Panc1 (cell line): ENCODE measurements around the gene BEND3. TPM values are rescaled to one million over a fixed set of nuclear protein-coding genes. Genes with fewer than 3 reads are reported as not detected.

ENCODE experiments used
- ATAC-seq: fragments of 200-7000 bp; cut with Tn5 transposase; 2 replicates; pipeline ENCODE4 v1.9.1; 2020; ENCODE audit warnings: mild to moderate bottlenecking, moderate library complexity
- BruUV-seq: library from RNA; stranded (reverse); fragments of 400-500 nt; replicated peaks from 2 replicates; lab custom pipeline; 2021; lab: Mats Ljungman, UMichigan
- CTCF ChIA-PET: fragments of 300-600 bp; sonication (Branson Sonifier 250); formaldehyde crosslinking; loops from one replicate; lab custom pipeline; 2022; ENCODE audit warnings: antibody characterized with exemption; lab: Charles Lee
- POLR2A ChIA-PET: fragments of 300-600 bp; sonication (Branson Sonifier 250); formaldehyde crosslinking; loops from one replicate; lab custom pipeline; 2022; ENCODE audit warnings: antibody characterized with exemption; lab: Charles Lee
- DNase-seq: peaks from one replicate; pipeline ENCODE4 v3.0.0-alpha.2; 2010; ENCODE audit warnings: low read depth, low spot score
- H3K27ac ChIP-seq: 2 replicates; pipeline ENCODE4 v1.5.1; 2011; ENCODE audit warnings: mild to moderate bottlenecking, low read length, inconsistent platforms
- H3K27me3 ChIP-seq: fragments of 200-500 bp; sonication (Bioruptor generic); 2 replicates; pipeline ENCODE4 v1.6.0; 2014; ENCODE audit warnings: low read length, inconsistent platforms; ENCODE audit not compliant: control insufficient read depth, insufficient read depth
- H3K36me3 ChIP-seq: fragments of 200-500 bp; sonication (Bioruptor generic); 2 replicates; pipeline ENCODE4 v1.5.1; 2014; ENCODE audit warnings: inconsistent platforms, mild to moderate bottlenecking, low read length, moderate library complexity; ENCODE audit not compliant: control insufficient read depth, insufficient read depth
- H3K4me1 ChIP-seq: 2 replicates; pipeline ENCODE4 v1.5.1; 2011; ENCODE audit warnings: inconsistent platforms, mild to moderate bottlenecking, low read length, moderate library complexity; ENCODE audit not compliant: control insufficient read depth, insufficient read depth
- H3K4me3 ChIP-seq, 2 experiments: 2 replicates each; pipeline ENCODE4 v1.5.1; 2011 to 2012; ENCODE audit warnings: low read depth in 2 of 2, low read length in 2 of 2, mild to moderate bottlenecking in 2 of 2, inconsistent platforms in 1 of 2, moderate library complexity in 1 of 2
- H3K9me3 ChIP-seq: fragments of 200-500 bp; sonication (Bioruptor generic); 2 replicates; pipeline ENCODE4 v1.5.1; 2014; ENCODE audit warnings: low read depth, mild to moderate bottlenecking, inconsistent platforms, low read length, moderate library complexity; ENCODE audit not compliant: control insufficient read depth, insufficient read depth
- POLR2AphosphoS5 ChIP-seq: IDR thresholded peaks from 2 replicates; pipeline ENCODE4 v1.6.1; 2012; ENCODE audit warnings: mild to moderate bottlenecking, low read depth, low read length, moderate library complexity
- SIN3A ChIP-seq: IDR thresholded peaks from 2 replicates; pipeline ENCODE4 v1.6.1; 2012; ENCODE audit warnings: low read depth, mild to moderate bottlenecking, low read length, moderate library complexity, borderline replicate concordance; ENCODE audit not compliant: insufficient read depth
- TCF7L2 ChIP-seq: IDR thresholded peaks from 2 replicates; pipeline ENCODE4 v1.6.1; 2011; ENCODE audit warnings: mild to moderate bottlenecking, low read depth, low read length, inconsistent platforms
- in situ Hi-C: cut with HindIII; loops from 2 replicates; pipeline ENCODE4 v1.10.0; 2016; ENCODE audit warnings: low sequenced_read_pairs, low pct_unique_long_range_greater_than_20kb
- intact Hi-C: fragments of 100-400 bp; cut with micrococcal nuclease; formaldehyde crosslinking; loops from one replicate; pipeline ENCODE4 v1.10.0; 2022; ENCODE audit not compliant: unreplicated experiment
- total RNA-seq: library from RNA; stranded (reverse); gene quantifications from one replicate; pipeline ENCODE4 v1.2.1, GENCODE V29; 2021; ENCODE audit not compliant: unreplicated experiment
- TF ChIP-seq, protein P1 (sequence below), 2 experiments: IDR thresholded peaks; 2 replicates each; pipeline ENCODE4 v1.6.1; 2011 to 2012; ENCODE audit warnings: low read depth in 2 of 2, control low read depth in 1 of 2, low read length in 1 of 2, mild to moderate bottlenecking in 1 of 2, moderate library complexity in 1 of 2; ENCODE audit not compliant: insufficient read depth in 1 of 2
- TF ChIP-seq, protein P2 (sequence below): fragments of 450-650 bp; IDR thresholded peaks from 2 replicates; pipeline ENCODE4 v1.5.1; 2017; ENCODE audit warnings: mild to moderate bottlenecking

BEND3 gene
- total RNA-seq, 1 experiment from 2014 or later = 9.9 TPM

DNA sequence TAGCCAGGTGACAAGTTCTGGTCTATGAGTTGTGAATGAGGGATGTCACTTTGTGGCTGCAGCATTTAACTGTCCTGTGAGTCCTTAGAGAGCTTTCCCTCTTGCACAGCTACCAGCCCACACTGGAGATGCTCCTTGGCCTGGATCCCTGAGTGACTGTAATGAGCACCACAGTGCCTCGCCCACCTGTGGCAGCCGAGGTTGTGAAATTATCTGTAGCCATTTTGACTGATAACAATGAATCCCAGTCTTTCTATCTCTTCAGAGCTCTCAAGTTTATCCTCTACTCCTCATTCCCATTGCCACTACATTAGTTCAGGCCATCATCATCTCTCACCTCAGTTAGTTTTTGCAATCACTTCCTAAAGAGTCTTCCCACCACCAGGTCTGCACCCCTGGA, 41.3 kb upstream of the BEND3 start:
- intact Hi-C loops = no loop called here
- no peak overlapping the region for H3K27ac ChIP-seq
- no peaks in the 10 kb centered on the region for H3K36me3 ChIP-seq
- TF ChIP-seq TCF7L2 (no peak), SIN3A (no peak), POLR2AphosphoS5 (no peak)
- TF ChIP-seq, protein P1, sequence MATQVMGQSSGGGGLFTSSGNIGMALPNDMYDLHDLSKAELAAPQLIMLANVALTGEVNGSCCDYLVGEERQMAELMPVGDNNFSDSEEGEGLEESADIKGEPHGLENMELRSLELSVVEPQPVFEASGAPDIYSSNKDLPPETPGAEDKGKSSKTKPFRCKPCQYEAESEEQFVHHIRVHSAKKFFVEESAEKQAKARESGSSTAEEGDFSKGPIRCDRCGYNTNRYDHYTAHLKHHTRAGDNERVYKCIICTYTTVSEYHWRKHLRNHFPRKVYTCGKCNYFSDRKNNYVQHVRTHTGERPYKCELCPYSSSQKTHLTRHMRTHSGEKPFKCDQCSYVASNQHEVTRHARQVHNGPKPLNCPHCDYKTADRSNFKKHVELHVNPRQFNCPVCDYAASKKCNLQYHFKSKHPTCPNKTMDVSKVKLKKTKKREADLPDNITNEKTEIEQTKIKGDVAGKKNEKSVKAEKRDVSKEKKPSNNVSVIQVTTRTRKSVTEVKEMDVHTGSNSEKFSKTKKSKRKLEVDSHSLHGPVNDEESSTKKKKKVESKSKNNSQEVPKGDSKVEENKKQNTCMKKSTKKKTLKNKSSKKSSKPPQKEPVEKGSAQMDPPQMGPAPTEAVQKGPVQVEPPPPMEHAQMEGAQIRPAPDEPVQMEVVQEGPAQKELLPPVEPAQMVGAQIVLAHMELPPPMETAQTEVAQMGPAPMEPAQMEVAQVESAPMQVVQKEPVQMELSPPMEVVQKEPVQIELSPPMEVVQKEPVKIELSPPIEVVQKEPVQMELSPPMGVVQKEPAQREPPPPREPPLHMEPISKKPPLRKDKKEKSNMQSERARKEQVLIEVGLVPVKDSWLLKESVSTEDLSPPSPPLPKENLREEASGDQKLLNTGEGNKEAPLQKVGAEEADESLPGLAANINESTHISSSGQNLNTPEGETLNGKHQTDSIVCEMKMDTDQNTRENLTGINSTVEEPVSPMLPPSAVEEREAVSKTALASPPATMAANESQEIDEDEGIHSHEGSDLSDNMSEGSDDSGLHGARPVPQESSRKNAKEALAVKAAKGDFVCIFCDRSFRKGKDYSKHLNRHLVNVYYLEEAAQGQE (IDR thresholded peaks at IDR 0.05; ENCODE audit: insufficient read depth in 1 of 2, low read depth in 2 of 2, low read length in 1 of 2) = no peak
- TF ChIP-seq, protein P2, sequence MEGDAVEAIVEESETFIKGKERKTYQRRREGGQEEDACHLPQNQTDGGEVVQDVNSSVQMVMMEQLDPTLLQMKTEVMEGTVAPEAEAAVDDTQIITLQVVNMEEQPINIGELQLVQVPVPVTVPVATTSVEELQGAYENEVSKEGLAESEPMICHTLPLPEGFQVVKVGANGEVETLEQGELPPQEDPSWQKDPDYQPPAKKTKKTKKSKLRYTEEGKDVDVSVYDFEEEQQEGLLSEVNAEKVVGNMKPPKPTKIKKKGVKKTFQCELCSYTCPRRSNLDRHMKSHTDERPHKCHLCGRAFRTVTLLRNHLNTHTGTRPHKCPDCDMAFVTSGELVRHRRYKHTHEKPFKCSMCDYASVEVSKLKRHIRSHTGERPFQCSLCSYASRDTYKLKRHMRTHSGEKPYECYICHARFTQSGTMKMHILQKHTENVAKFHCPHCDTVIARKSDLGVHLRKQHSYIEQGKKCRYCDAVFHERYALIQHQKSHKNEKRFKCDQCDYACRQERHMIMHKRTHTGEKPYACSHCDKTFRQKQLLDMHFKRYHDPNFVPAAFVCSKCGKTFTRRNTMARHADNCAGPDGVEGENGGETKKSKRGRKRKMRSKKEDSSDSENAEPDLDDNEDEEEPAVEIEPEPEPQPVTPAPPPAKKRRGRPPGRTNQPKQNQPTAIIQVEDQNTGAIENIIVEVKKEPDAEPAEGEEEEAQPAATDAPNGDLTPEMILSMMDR = no peak
- ChIA-PET CTCF (no interaction called here), POLR2A (no interaction called here)
- no peak overlapping the region for H3K4me3 ChIP-seq
- no peak for ATAC-seq
- H3K27me3 ChIP-seq = no peaks in the 10 kb centered on the region
- no peak for DNase-seq
- no peaks in the 10 kb centered on the region for H3K4me1 ChIP-seq
- no peaks in the 10 kb centered on the region for H3K9me3 ChIP-seq
- in situ Hi-C loops = no loop called here
- BruUV-seq = no TSS peak

- Histone ChIP-seq H3K4me1 (no peaks in the 10 kb centered on the region), H3K9me3 (no peaks in the 10 kb centered on the region), H3K4me3 (no peak overlapping the region), H3K36me3 (no peaks in the 10 kb centered on the region), H3K27ac (no peak overlapping the region), H3K27me3 (no peaks in the 10 kb centered on the region)
- DNase-seq (no peak), ATAC-seq (no peak)
- no peak for TF ChIP-seq SIN3A
- TF ChIP-seq, protein P2 = no peak
- intact Hi-C loops (no loop called here), in situ Hi-C loops (no loop called here)
- no TSS peak for BruUV-seq
- POLR2A ChIA-PET = no interaction called here
- CTCF ChIA-PET = no interaction called here
Measured at GRCh38 chr6:107154801-107155160, 39.5 kb upstream of the BEND3 start.
